Spleen (tissue), 11 donors: Measurements from ENCODE around the gene MED26. TPM values are rescaled to one million over a fixed set of nuclear protein-coding genes. Genes with fewer than 3 reads are reported as not detected.
A peak's percentile ranks its signal among the peaks of the same experiment; 100 is the strongest.

Source experiments
- DNase-seq: peaks from one replicate; pipeline ENCODE4 v3.0.0-alpha.2; 2020
- H3K27ac ChIP-seq, 8 donors: fragments of 200-600 bp; sonication (generic) in 7 of 8; 1 replicate in 4 of 8; 2 replicates in 4 of 8; pipeline versions ENCODE4 v1.5.0 to v1.8.0; 2016 to 2021; ENCODE audit warnings: inconsistent platforms in 4 of 8, mild to moderate bottlenecking in 4 of 8, moderate library complexity in 1 of 8
- H3K27me3 ChIP-seq, 7 donors: fragments of 200-600 bp; sonication (generic) in 6 of 7; replicated peaks in 1 of 7; 1 replicate in 4 of 7; 2 replicates in 3 of 7; pipeline versions ENCODE4 v1.5.0 to v1.8.0; 2016 to 2021; ENCODE audit warnings: inconsistent platforms in 3 of 7, mild to moderate bottlenecking in 1 of 7
- H3K36me3 ChIP-seq, 6 donors: fragments of 200-600 bp; sonication (generic) in 5 of 6; 1 replicate in 4 of 6; 2 replicates in 2 of 6; pipeline versions ENCODE4 v1.5.0 to v1.8.0; 2016 to 2021; ENCODE audit warnings: inconsistent platforms in 2 of 6
- H3K4me1 ChIP-seq, 6 donors: fragments of 200-600 bp; sonication (generic) in 5 of 6; 1 replicate in 3 of 6; 2 replicates in 3 of 6; pipeline versions ENCODE4 v1.5.0 to v1.8.0; 2016 to 2021; ENCODE audit warnings: inconsistent platforms in 3 of 6
- H3K4me3 ChIP-seq, 8 donors: fragments of 200-600 bp; sonication (generic) in 7 of 8; 1 replicate in 4 of 8; 2 replicates in 4 of 8; pipeline versions ENCODE4 v1.5.0 to v1.8.0; 2016 to 2021; ENCODE audit warnings: inconsistent platforms in 4 of 8, mild to moderate bottlenecking in 4 of 8, moderate library complexity in 2 of 8
- H3K9me3 ChIP-seq, 8 donors: fragments of 200-600 bp; sonication (generic) in 7 of 8; 1 replicate in 4 of 8; 2 replicates in 4 of 8; pipeline versions ENCODE4 v1.5.0 to v1.8.0; 2016 to 2021; ENCODE audit warnings: inconsistent platforms in 4 of 8
- CTCF ChIP-seq, 11 experiments: fragments of 200-600 bp in 7 of 11; fragments of 450-650 bp in 4 of 11; sonication (generic) in 4 of 11; IDR thresholded peaks in 8 of 11; conservative IDR thresholded peaks in 3 of 11; 1 replicate in 7 of 11; 2 replicates in 4 of 11; pipeline versions ENCODE4 v1.4.0 to v1.8.0; 2016 to 2021; ENCODE audit warnings: antibody characterized with exemption in 11 of 11, inconsistent platforms in 4 of 11, mild to moderate bottlenecking in 1 of 11
- POLR2A ChIP-seq, 3 donors: fragments of 450-650 bp; IDR thresholded peaks; one replicate each; pipeline ENCODE4 v1.5.1; 2017; ENCODE audit warnings: antibody characterized with exemption in 3 of 3, mild to moderate bottlenecking in 1 of 3
- POLR2AphosphoS5 ChIP-seq, 3 donors: sonication (generic); formaldehyde crosslinking; IDR thresholded peaks; one replicate each; pipeline ENCODE4 v1.5.1; 2017; ENCODE audit warnings: antibody characterized with exemption in 3 of 3
- whole genome bisulfite sequencing, 5 donors: extraction: QIAGEN DNeasy Blood & Tissue Kit in 3 of 5; methylation state at CpG; one replicate each; pipeline versions ENCODE4 v1.1.5 to v1.1.7; 2013 to 2018; 5-methylcytosine and 5-hydroxymethylcytosine counted together
- intact Hi-C: fragments of 100-400 bp; cut with DNase I; formaldehyde crosslinking; loops from one replicate; pipeline ENCODE4 v1.15.0; 2023; ENCODE audit warnings: low total_unique reads
- polyA plus RNA-seq, 3 donors: library from polyadenylated mRNA; stranded (reverse); fragments of 200-250 nt; gene quantifications; one replicate each; pipeline ENCODE4 v1.2.1, GENCODE V29; 2013
- total RNA-seq, 7 donors: library from RNA; depleted of rRNA in 3 of 7; stranded (reverse); fragments of >200 nt in 3 of 7; fragmentation: NEBNext Ultra II Directional in 4 of 7; extraction: Animal tissue kit (Norgen Biotek cat#: 25700) in 4 of 7; gene quantifications; one replicate each; pipeline versions ENCODE4 v1.1.0 to v1.2.1, GENCODE V29; 2016 to 2021
- donor health status: healthy with polysubstance abuse.
- donor health status: DM: no; HTN: no; CAD: no; lungs with moderate emphysema.
- donor health status: DM: no; HTN: no; CAD: no.
- donor health status: Bipolar disorder and iron deficiency.
- donor health status: healthy.
- donor health status: DM: no; HTN: no; CAD: no.
- donor health status: DM: yes; HTN: yes; CAD: no.

MED26 gene
- total and polyA plus RNA-seq, 10 donors: 6.5 to 20.4 (median 15.7) TPM

- Histone ChIP-seq H3K4me3 (no peak overlapping the region), H3K36me3 (peaks cover 0 to 100% (median 78%) of the 10 kb centered on the region in 6 donors), H3K9me3 (no peaks in the 10 kb centered on the region), H3K27ac (no peak overlapping the region), H3K4me1 (peaks cover 0 to 19% (median 0%) of the 10 kb centered on the region in 6 donors), H3K27me3 (no peaks in the 10 kb centered on the region)
- TF ChIP-seq POLR2A (IDR thresholded peaks at IDR 0.05) (no peak), POLR2AphosphoS5 (IDR thresholded peaks at IDR 0.05) (no peak), CTCF (IDR thresholded peaks at IDR 0.05 in 8 of 11, conservative IDR thresholded peaks at IDR 0.05 in 3 of 11) (no peak)
- DNase-seq: no peak
- WGBS, 5 donors: 89 to 100% (median 97%) methylated on average over 1 of the region's 1 CpG
- intact Hi-C loops: no loop called here
Observed at GRCh38 chr19:16640951-16641350, 12.9 kb upstream of the MED26 start.

- peaks cover 0 to 100% (median 66%) of the 10 kb centered on the region in 6 donors for H3K36me3 ChIP-seq
- H3K27ac ChIP-seq: no peak overlapping the region
- intact Hi-C loops: no loop called here
- no peaks in the 10 kb centered on the region for H3K27me3 ChIP-seq
- TF ChIP-seq CTCF (IDR thresholded peaks at IDR 0.05 in 8 of 11, conservative IDR thresholded peaks at IDR 0.05 in 3 of 11): no peak
- TF ChIP-seq POLR2AphosphoS5 (IDR thresholded peaks at IDR 0.05): no peak
- no peak overlapping the region for H3K4me3 ChIP-seq
- peaks cover 0 to 16% (median 0%) of the 10 kb centered on the region in 6 donors for H3K4me1 ChIP-seq
- 81 to 96% (median 95%) methylated on average over 1 of the region's 1 CpG for WGBS, 5 donors
- H3K9me3 ChIP-seq: no peaks in the 10 kb centered on the region
- DNase-seq: no peak
Observed at GRCh38 chr19:16638666-16639065, 10.7 kb upstream of the MED26 start.

GRCh38 chr19:16637535-16637934 lies 9.5 kb upstream of the MED26 start:
- intact Hi-C loops: no loop called here
- Histone ChIP-seq H3K27ac (peak overlapping the region in 1 of 8 donors; percentile 16), H3K27me3 (no peaks in the 10 kb centered on the region), H3K4me1 (peaks cover 0 to 16% (median 0%) of the 10 kb centered on the region in 6 donors), H3K36me3 (peaks cover 0 to 100% (median 59%) of the 10 kb centered on the region in 6 donors), H3K4me3 (no peak overlapping the region), H3K9me3 (no peaks in the 10 kb centered on the region)
- no peak for TF ChIP-seq CTCF (IDR thresholded peaks at IDR 0.05 in 8 of 11, conservative IDR thresholded peaks at IDR 0.05 in 3 of 11)
- no peak for TF ChIP-seq POLR2AphosphoS5 (IDR thresholded peaks at IDR 0.05)
- TF ChIP-seq POLR2A (IDR thresholded peaks at IDR 0.05): no peak
- DNase-seq: no peak

GRCh38 chr19:16631465-16631864 lies 3.5 kb upstream of the MED26 start:
- intact Hi-C loops: no loop called here
- DNase-seq: no peak
- TF ChIP-seq POLR2AphosphoS5 (IDR thresholded peaks at IDR 0.05) (no peak), POLR2A (IDR thresholded peaks at IDR 0.05) (no peak), CTCF (IDR thresholded peaks at IDR 0.05 in 8 of 11, conservative IDR thresholded peaks at IDR 0.05 in 3 of 11) (no peak)
- no peaks in the 10 kb centered on the region for H3K27me3 ChIP-seq
- 92 to 96% (median 94%) methylated on average over 6 of the region's 6 CpGs for WGBS, 5 donors
- H3K4me1 ChIP-seq: peaks cover 8 to 26% (median 21%) of the 10 kb centered on the region in 6 donors
- H3K4me3 ChIP-seq: no peak overlapping the region
- H3K27ac ChIP-seq: no peak overlapping the region
- peaks cover 0 to 67% (median 31%) of the 10 kb centered on the region in 6 donors for H3K36me3 ChIP-seq
- no peaks in the 10 kb centered on the region for H3K9me3 ChIP-seq
